B cell (primary cell): ENCODE data around the gene GREM1.

Source experiments
- EZH2 ChIP-seq: IDR thresholded peaks from 2 replicates; pipeline ENCODE4 v1.6.1; 2012; ENCODE audit warnings: borderline replicate concordance, low read depth, mild to moderate bottlenecking, moderate library complexity, low read length; ENCODE audit not compliant: insufficient read depth, poor library complexity, severe bottlenecking
- TF ChIP-seq, protein P1 (sequence below): fragments of 200-600 bp; IDR thresholded peaks from one replicate; pipeline ENCODE4 v1.8.0; 2022; ENCODE audit warnings: antibody characterized with exemption, mild to moderate bottlenecking

- TF ChIP-seq, protein P1, sequence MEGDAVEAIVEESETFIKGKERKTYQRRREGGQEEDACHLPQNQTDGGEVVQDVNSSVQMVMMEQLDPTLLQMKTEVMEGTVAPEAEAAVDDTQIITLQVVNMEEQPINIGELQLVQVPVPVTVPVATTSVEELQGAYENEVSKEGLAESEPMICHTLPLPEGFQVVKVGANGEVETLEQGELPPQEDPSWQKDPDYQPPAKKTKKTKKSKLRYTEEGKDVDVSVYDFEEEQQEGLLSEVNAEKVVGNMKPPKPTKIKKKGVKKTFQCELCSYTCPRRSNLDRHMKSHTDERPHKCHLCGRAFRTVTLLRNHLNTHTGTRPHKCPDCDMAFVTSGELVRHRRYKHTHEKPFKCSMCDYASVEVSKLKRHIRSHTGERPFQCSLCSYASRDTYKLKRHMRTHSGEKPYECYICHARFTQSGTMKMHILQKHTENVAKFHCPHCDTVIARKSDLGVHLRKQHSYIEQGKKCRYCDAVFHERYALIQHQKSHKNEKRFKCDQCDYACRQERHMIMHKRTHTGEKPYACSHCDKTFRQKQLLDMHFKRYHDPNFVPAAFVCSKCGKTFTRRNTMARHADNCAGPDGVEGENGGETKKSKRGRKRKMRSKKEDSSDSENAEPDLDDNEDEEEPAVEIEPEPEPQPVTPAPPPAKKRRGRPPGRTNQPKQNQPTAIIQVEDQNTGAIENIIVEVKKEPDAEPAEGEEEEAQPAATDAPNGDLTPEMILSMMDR = no peak
- no peak for TF ChIP-seq EZH2
Observed at GRCh38 chr15:32700501-32701150, 17.2 kb upstream of the GREM1 start.
